ENCODE data around the gene TPH1.

- TF ChIP-seq CTCF (IDR thresholded peaks at IDR 0.05) (no peak), POLR2A (IDR thresholded peaks at IDR 0.05) (no peak)
Observed at GRCh38 chr11:18080451-18080850, 34.4 kb upstream of the TPH1 start.

Data from esophagus squamous epithelium (tissue), 4 donors.